Iris pigment epithelial cell (primary cell): ENCODE data around the gene EPHA4.
A peak's percentile ranks its signal among the peaks of the same experiment; 100 is the strongest.

Experiments used
- DNase-seq: peaks from one replicate; pipeline ENCODE4 v3.0.0-alpha.2; 2011; ENCODE audit warnings: low read depth

The EPHA4 gene

GRCh38 chr2:221572219-221572820, at the start of gene EPHA4:
Gene EPHA4 (minus strand): TSS chr2:221572304. CDS start chr2:221572248, 56 bp downstream.
- peak; percentile 92 for DNase-seq

DNA sequence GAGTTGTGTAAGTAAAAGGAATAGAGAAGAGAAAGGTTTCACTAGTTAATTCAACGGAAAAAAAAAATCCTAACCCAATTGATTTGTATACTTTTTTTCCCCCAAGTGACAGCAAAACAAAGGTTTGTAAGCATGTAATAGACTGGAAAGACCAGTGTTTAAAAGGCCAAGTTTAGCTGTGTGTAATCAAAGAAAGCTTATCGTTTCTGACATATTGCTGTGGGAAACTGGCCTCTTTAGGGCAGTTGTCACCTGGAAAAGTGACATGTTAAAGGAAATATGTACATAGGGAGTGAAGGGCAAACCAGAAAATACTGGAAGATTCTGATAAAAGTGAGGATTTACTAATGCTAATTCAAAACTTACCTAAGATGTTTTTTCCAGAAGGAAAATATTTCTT, 45.9 kb upstream of the EPHA4 start:
- DNase-seq = no peak

GRCh38 chr2:221616561-221616960, 44.5 kb upstream of the EPHA4 start:
- DNase-seq = no peak

- DNase-seq = no peak
These were observed 42.2 kb upstream of the EPHA4 start for GRCh38 chr2:221614274-221614673.

DNA sequence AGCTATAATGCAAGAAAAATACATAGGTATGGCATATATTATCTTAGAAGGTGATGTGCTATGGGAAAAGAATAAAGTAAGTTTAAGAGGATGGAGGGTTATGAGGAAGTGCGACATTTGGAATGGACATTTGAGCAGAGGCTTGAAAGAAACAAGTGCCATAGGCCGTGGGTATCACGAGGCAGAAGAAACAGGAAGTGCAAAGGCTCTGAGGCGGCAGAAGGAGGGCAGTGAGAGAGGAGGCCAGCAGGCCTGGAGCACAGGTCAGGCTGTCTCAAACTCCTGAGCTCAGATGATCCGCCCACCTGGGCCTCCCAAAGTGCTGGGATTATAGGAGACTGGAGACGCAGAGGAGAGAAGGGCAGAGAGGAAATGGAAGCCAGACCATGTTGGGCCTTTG, 40.7 kb upstream of the EPHA4 start:
- DNase-seq = no peak

- DNase-seq = no peak
These were observed 40.1 kb upstream of the EPHA4 start for GRCh38 chr2:221612161-221612560.

- DNase-seq = no peak
These were observed 38.6 kb upstream of the EPHA4 start for GRCh38 chr2:221610675-221611074.

- DNase-seq = no peak
These were observed 38.2 kb upstream of the EPHA4 start for GRCh38 chr2:221610255-221610654.

GRCh38 chr2:221608442-221608841, 36.3 kb upstream of the EPHA4 start:
- no peak for DNase-seq

GRCh38 chr2:221606424-221606823, 34.3 kb upstream of the EPHA4 start:
- DNase-seq = no peak

DNA sequence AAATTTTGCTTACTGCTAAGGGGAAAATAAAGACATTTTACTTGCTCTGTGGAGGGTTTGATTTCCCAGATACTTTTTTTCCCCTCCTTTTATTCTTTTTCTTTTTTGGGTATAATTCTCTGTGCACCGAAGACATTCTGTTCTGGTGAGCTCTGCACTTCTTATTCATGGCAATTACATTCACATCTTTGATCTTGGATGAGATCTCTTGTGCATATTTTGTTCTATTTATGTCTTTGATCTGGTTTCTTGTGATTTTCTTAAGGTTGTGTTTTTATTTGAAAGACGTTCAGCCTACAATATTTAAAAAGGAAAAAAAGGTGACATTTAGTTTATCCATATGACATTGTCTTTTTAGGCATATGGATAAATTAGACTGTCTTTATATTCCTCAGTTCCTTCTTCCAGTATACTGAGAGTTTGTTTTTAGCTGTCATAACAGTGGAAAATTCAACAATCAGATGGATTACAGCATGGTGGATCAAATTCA, 33.7 kb upstream of the EPHA4 start:
- no peak for DNase-seq

GRCh38 chr2:221602938-221603337, 30.8 kb upstream of the EPHA4 start:
- DNase-seq = no peak

GRCh38 chr2:221601376-221601775, 29.3 kb upstream of the EPHA4 start:
- no peak for DNase-seq

- DNase-seq = no peak
These were observed 28.3 kb upstream of the EPHA4 start for GRCh38 chr2:221600388-221600787.

- DNase-seq = peak; percentile 63
These were observed 24.1 kb upstream of the EPHA4 start for GRCh38 chr2:221596192-221596591.

- DNase-seq = no peak
These were observed 18.8 kb upstream of the EPHA4 start for GRCh38 chr2:221590861-221591365.

GRCh38 chr2:221589696-221590095, 17.6 kb upstream of the EPHA4 start:
- no peak for DNase-seq

GRCh38 chr2:221588306-221588985, 16.3 kb upstream of the EPHA4 start:
- DNase-seq = no peak

DNA sequence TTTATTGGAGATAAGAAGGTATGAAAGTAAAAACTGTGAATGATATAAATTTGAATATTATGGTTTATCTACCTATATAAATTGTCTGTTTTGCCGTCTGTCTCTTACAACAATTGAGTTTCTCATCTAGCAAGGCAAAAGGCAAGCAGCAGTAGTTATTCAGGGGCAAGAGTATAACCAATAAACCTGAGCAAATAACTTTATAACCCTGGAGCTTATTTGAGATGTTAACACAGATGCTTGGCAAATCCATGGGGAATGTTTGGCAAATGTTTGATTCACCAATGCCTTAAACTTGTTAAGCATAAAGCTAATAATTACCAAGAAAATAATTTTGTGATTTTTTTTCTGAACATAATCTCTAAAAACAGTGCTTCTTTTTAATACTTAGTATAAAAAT, 9.9 kb upstream of the EPHA4 start:
- DNase-seq = no peak

DNA sequence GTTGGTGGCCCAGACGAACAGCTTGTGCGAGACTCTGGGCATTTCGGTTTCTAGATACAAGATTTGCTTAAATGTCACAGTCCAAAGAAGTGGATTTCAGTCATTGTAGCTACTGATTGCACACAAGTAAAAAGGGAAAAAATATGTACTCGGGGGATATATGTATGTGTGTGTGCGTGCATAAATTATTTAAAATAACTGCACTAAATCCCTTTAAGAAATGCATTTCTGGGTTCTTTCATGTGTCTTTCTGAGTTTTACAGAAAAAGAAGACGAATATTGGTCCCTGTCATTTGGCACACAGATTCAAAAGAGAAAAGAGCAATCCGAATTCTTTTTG, 2.1 kb upstream of the EPHA4 start:
- DNase-seq = no peak

DNA sequence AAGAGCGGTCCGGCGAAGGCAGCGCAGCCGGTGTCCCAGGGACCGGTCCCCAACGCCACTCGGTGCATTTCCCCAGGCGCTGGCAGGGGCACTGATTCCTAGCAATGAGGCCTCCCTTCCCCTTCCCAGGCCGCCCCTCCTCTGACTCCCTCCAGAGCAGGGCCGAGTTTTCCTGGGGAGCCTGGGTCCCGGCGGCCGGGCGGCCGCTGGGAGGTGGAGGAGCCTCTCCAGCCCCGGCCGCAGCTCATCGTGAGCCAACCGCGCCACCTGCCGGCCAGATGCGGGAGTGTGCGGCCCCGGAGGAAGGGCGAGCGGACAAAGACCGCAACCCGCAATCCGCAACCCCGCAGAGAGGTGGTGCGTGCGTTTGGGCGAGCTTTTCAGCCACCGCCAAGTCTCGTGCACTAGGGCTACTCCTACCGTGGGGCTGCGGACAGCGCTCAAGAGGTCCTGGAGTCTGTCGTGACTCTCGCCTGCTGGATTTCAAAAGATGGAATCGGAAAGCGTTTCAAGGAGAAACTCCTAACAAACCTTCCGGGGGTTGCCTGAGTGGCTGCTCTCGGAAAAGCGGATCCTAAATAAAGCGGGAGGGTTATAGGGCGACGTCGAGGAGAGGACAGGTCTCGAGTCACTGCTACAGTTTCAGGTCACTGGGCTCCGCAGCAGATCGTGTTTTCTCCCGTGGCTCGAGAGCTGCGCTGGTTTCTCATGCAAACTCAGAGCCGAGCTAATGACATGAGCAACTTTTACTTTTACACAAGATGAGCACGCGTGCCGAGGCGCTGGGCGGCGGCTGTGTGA, 1.5 kb upstream of the EPHA4 start:
- DNase-seq = peak; percentile 78

DNA sequence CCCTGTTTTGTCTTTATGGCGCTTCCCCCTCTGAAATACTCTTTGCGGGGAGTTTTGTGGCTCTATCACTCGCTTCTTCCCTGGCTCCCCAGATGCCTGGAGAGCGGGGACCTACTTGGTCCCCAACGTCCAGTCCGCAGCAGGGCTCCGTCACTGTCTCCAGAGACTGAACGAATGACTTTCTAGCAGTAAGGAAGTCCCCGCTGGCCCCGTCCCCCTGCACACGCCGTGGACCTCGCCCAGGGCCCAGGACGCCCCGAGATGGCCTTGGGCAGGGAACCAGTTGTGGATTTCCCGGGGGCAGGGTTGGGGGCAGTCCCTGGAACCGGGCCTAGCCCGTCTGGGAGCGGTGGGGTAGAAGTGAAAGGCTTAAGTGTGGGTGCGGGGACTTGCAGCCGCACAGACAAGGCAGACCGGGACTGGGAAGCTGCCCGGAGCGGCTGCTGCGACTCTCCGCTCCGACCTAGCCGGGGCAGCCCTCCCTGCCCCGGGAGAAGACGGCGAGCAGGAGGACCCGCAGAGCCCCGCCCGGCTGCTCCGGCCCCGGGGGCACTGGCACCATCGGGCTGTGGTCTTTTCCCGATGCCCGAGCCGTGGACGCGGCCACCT, 821 bp upstream of the EPHA4 start:
- DNase-seq = peak; percentile 68
